Left ventricle myocardium inferior (tissue), 1 donor: ENCODE data around the gene COBL. TPM values are rescaled to one million over a fixed set of nuclear protein-coding genes. Genes with fewer than 3 reads are reported as not detected.
A peak's percentile ranks its signal among the peaks of the same experiment; 100 is the strongest.

Experiments
- DNase-seq: peaks from one replicate; pipeline ENCODE4 v3.0.0-alpha.2; 2020
- H3K27ac ChIP-seq: fragments of 200-600 bp; replicated peaks from 2 replicates; pipeline ENCODE4 v1.8.0; 2021
- H3K27me3 ChIP-seq: fragments of 200-600 bp; 2 replicates; pipeline ENCODE4 v1.8.0; 2021; ENCODE audit warnings: low read depth
- H3K36me3 ChIP-seq: fragments of 200-600 bp; 2 replicates; pipeline ENCODE4 v1.8.0; 2021
- H3K4me1 ChIP-seq: fragments of 200-600 bp; 2 replicates; pipeline ENCODE4 v1.8.0; 2021
- H3K4me3 ChIP-seq: fragments of 200-600 bp; 2 replicates; pipeline ENCODE4 v1.8.0; 2021; ENCODE audit warnings: mild to moderate bottlenecking, moderate library complexity
- H3K9me3 ChIP-seq: fragments of 200-600 bp; replicated peaks from 2 replicates; pipeline ENCODE4 v1.8.0; 2021
- CTCF ChIP-seq: fragments of 200-600 bp; IDR thresholded peaks from 2 replicates; pipeline ENCODE4 v1.8.0; 2021; ENCODE audit warnings: antibody characterized with exemption, mild to moderate bottlenecking, borderline replicate concordance
- intact Hi-C: fragments of 100-400 bp; cut with micrococcal nuclease; formaldehyde crosslinking; loops from one replicate; pipeline ENCODE4 v1.11.0; 2022
- long read RNA-seq: library from polyadenylated mRNA; unstranded; transcript quantifications from one replicate; pipeline ENCODE4 v2.0.0, GENCODE V29; 2021
- total RNA-seq: library from RNA; stranded (reverse); fragmentation: NEBNext Ultra II Directional; extraction: Animal tissue kit (Norgen Biotek cat#: 25700); gene quantifications from one replicate; pipeline ENCODE4 v1.2.1, GENCODE V29; 2021
- donor health status: DM: no; HTN: yes; CAD: no; lungs with severe emphysema.

The COBL gene
- total RNA-seq, result 77.1 TPM
- long read RNA-seq, full-length matches to known transcripts, result 199 of 258 reads
- long read RNA-seq, partial matches to known transcripts, result 22 of 258 reads
- long read RNA-seq, other reads (novel, unspliced or antisense), result 37 of 258 reads

- Histone ChIP-seq H3K36me3 (no peaks in the 10 kb centered on the region), H3K4me3 (peak within 1 kb of the TSS; percentile 70), H3K9me3 (no peaks in the 10 kb centered on the region), H3K4me1 (peaks cover 42% of the 10 kb centered on the region), H3K27me3 (peaks cover 43% of the 10 kb centered on the region), H3K27ac (peak within 1 kb of the TSS; percentile 81)
- intact Hi-C loops, result no loop called here
- peak; percentile 29 for DNase-seq
- peak; percentile 5 for TF ChIP-seq CTCF
Observed at GRCh38 chr7:51316666-51317581, at the start of gene COBL. COBL (minus strand) TSS chr7:51316809; CDS start chr7:51316633, 176 bp downstream.

- Histone ChIP-seq H3K4me3 (no peak overlapping the region), H3K27me3 (no peaks in the 10 kb centered on the region), H3K9me3 (no peaks in the 10 kb centered on the region), H3K4me1 (peaks cover 4% of the 10 kb centered on the region), H3K27ac (no peak overlapping the region), H3K36me3 (no peaks in the 10 kb centered on the region)
- intact Hi-C loops, result loop anchor here (5.0 to 10.0 kb wide), 2 partner anchors 111 to 204 kb away; no protein-coding TSS in a partner anchor
- DNase-seq, result no peak
- no peak for TF ChIP-seq CTCF
Observed at GRCh38 chr7:51366172-51366728, 49.6 kb upstream of the COBL start.

GRCh38 chr7:51357821-51358220 lies 41.2 kb upstream of the COBL start:
- no peak overlapping the region for H3K4me3 ChIP-seq
- peak overlapping the region; percentile 77 for H3K27ac ChIP-seq
- DNase-seq, result no peak
- no peak for TF ChIP-seq CTCF
- H3K27me3 ChIP-seq, result no peaks in the 10 kb centered on the region
- intact Hi-C loops, result no loop called here
- H3K9me3 ChIP-seq, result peaks cover 10% of the 10 kb centered on the region
- H3K36me3 ChIP-seq, result no peaks in the 10 kb centered on the region
- peaks cover 5% of the 10 kb centered on the region for H3K4me1 ChIP-seq

- peaks cover 10% of the 10 kb centered on the region for H3K9me3 ChIP-seq
- peaks cover 5% of the 10 kb centered on the region for H3K4me1 ChIP-seq
- no peak for TF ChIP-seq CTCF
- intact Hi-C loops, result no loop called here
- peak overlapping the region; percentile 77 for H3K27ac ChIP-seq
- H3K36me3 ChIP-seq, result no peaks in the 10 kb centered on the region
- no peaks in the 10 kb centered on the region for H3K27me3 ChIP-seq
- DNase-seq, result no peak
- H3K4me3 ChIP-seq, result no peak overlapping the region
Observed at GRCh38 chr7:51356849-51357516, 40.4 kb upstream of the COBL start.

- Histone ChIP-seq H3K4me3 (no peak overlapping the region), H3K27ac (no peak overlapping the region), H3K27me3 (no peaks in the 10 kb centered on the region), H3K36me3 (no peaks in the 10 kb centered on the region), H3K9me3 (peaks cover 10% of the 10 kb centered on the region), H3K4me1 (peaks cover 11% of the 10 kb centered on the region)
- intact Hi-C loops, result no loop called here
- TF ChIP-seq CTCF, result no peak
- no peak for DNase-seq
Observed at GRCh38 chr7:51354897-51355296, 38.3 kb upstream of the COBL start.
